GM19468 (cell line): ENCODE measurements around the gene TOLLIP.

ENCODE experiments used
- ATAC-seq: cut with Tn5 transposase; IDR thresholded peaks from one replicate; pipeline ENCODE4 v1.9.1; 2021; ENCODE audit warnings: mild to moderate bottlenecking, moderate library complexity, moderate number of reproducible peaks; ENCODE audit not compliant: unreplicated experiment; ENCODE audit errors: extremely low read depth

TOLLIP gene

GRCh38 chr11:1300569-1301187, 8.8 kb downstream of the TOLLIP start:
- no peak for ATAC-seq

- ATAC-seq: no peak
These were observed 9.3 kb downstream of the TOLLIP start for GRCh38 chr11:1300121-1300520.

- no peak for ATAC-seq
These were observed 9.8 kb downstream of the TOLLIP start for GRCh38 chr11:1299621-1300020.

- ATAC-seq: no peak
These were observed 10.5 kb downstream of the TOLLIP start for GRCh38 chr11:1298695-1299492.

GRCh38 chr11:1297576-1298473, 11.6 kb downstream of the TOLLIP start:
- no peak for ATAC-seq

- no peak for ATAC-seq
These were observed 12.3 kb downstream of the TOLLIP start for GRCh38 chr11:1297011-1297575.

- no peak for ATAC-seq
These were observed 13.1 kb downstream of the TOLLIP start for GRCh38 chr11:1296287-1296686.

- ATAC-seq: no peak
These were observed 13.8 kb downstream of the TOLLIP start for GRCh38 chr11:1295591-1295990.

GRCh38 chr11:1295086-1295485, 14.3 kb downstream of the TOLLIP start:
- no peak for ATAC-seq

- ATAC-seq: no peak
These were observed 15.8 kb downstream of the TOLLIP start for GRCh38 chr11:1293619-1294015.

- no peak for ATAC-seq
These were observed 16.5 kb downstream of the TOLLIP start for GRCh38 chr11:1292644-1293618.

GRCh38 chr11:1292018-1292643, 17.3 kb downstream of the TOLLIP start:
- no peak for ATAC-seq

GRCh38 chr11:1291295-1292017, 18.0 kb downstream of the TOLLIP start:
- no peak for ATAC-seq

- ATAC-seq: no peak
These were observed 19.1 kb downstream of the TOLLIP start for GRCh38 chr11:1290052-1291040.

GRCh38 chr11:1289211-1289935, 20.1 kb downstream of the TOLLIP start:
- ATAC-seq: no peak

GRCh38 chr11:1288426-1289151, 20.8 kb downstream of the TOLLIP start:
- ATAC-seq: no peak
